HG02763 (cell line): ENCODE data around the gene OSBPL3.

ENCODE experiments used
- ATAC-seq: cut with Tn5 transposase; IDR thresholded peaks from one replicate; pipeline ENCODE4 v1.9.1; 2021; ENCODE audit warnings: mild to moderate bottlenecking, moderate library complexity; ENCODE audit not compliant: unreplicated experiment

The OSBPL3 gene

GRCh38 chr7:24956021-24956420 lies 24.0 kb downstream of the OSBPL3 start:
- ATAC-seq = no peak

- no peak for ATAC-seq
These were observed 24.7 kb downstream of the OSBPL3 start for GRCh38 chr7:24955313-24955712.

GRCh38 chr7:24952464-24952863 lies 27.5 kb downstream of the OSBPL3 start:
- ATAC-seq = no peak

GRCh38 chr7:24951441-24951980 lies 28.5 kb downstream of the OSBPL3 start:
- ATAC-seq = no peak

- no peak for ATAC-seq
These were observed 30.1 kb downstream of the OSBPL3 start for GRCh38 chr7:24949884-24950283.

GRCh38 chr7:24948739-24949138 lies 31.2 kb downstream of the OSBPL3 start:
- no peak for ATAC-seq

- ATAC-seq = no peak
These were observed 33.5 kb downstream of the OSBPL3 start for GRCh38 chr7:24946467-24946866.

GRCh38 chr7:24945899-24946298 lies 34.1 kb downstream of the OSBPL3 start:
- ATAC-seq = no peak

GRCh38 chr7:24943096-24943948 lies 36.7 kb downstream of the OSBPL3 start:
- no peak for ATAC-seq

- ATAC-seq = no peak
These were observed 37.8 kb downstream of the OSBPL3 start for GRCh38 chr7:24942226-24942625.

- ATAC-seq = no peak
These were observed 40.6 kb downstream of the OSBPL3 start for GRCh38 chr7:24939416-24939815.

- peak; percentile 59 for ATAC-seq
These were observed 43.7 kb downstream of the OSBPL3 start for GRCh38 chr7:24936121-24936824.

GRCh38 chr7:24933298-24933697 lies 46.7 kb downstream of the OSBPL3 start:
- ATAC-seq = no peak

GRCh38 chr7:24932815-24933214 lies 47.2 kb downstream of the OSBPL3 start:
- no peak for ATAC-seq

GRCh38 chr7:24932389-24932788 lies 47.6 kb downstream of the OSBPL3 start:
- no peak for ATAC-seq

- ATAC-seq = no peak
These were observed 48.1 kb downstream of the OSBPL3 start for GRCh38 chr7:24931844-24932243.

GRCh38 chr7:24930856-24931255 lies 49.1 kb downstream of the OSBPL3 start:
- no peak for ATAC-seq

- ATAC-seq = no peak
These were observed 53.1 kb downstream of the OSBPL3 start for GRCh38 chr7:24926623-24927524.

- no peak for ATAC-seq
These were observed 55.6 kb downstream of the OSBPL3 start for GRCh38 chr7:24924375-24924774.

GRCh38 chr7:24923172-24923865 lies 56.7 kb downstream of the OSBPL3 start:
- ATAC-seq = no peak
